Measurements from ENCODE around the gene GOLGA6C. TPM values are rescaled to one million over a fixed set of nuclear protein-coding genes. Genes with fewer than 3 reads are reported as not detected.
A peak's percentile ranks its signal among the peaks of the same experiment; 100 is the strongest.
"Not testable (repeated sequence)": the region's sequence is repeated elsewhere in the genome, so short reads cannot be mapped to it uniquely, and the experiment has no call there.

GOLGA6C gene
- total RNA-seq, 1 donor: not detected

GRCh38 chr15:75235760-75236729 is 22.1 kb upstream of the GOLGA6C start:
- peaks cover 60% of the 10 kb centered on the region for H3K27me3 ChIP-seq (ENCODE audit: insufficient read depth, low read length)

GRCh38 chr15:75237316-75237982 is 20.7 kb upstream of the GOLGA6C start:
- H3K36me3 ChIP-seq (ENCODE audit: insufficient read depth, low read length): no peaks in the 10 kb centered on the region
- DNase-seq (ENCODE audit: insufficient read length, low spot score, missing footprints): no peak
- H3K4me1 ChIP-seq (ENCODE audit: insufficient read depth, low read length): no peaks in the 10 kb centered on the region
- no peaks in the 10 kb centered on the region for H4K20me1 ChIP-seq (ENCODE audit: insufficient read depth, low read length)
- H3K27me3 ChIP-seq (ENCODE audit: insufficient read depth, low read length): peaks cover 54% of the 10 kb centered on the region
- H3K9me3 ChIP-seq (ENCODE audit: low read depth, low read length): no peaks in the 10 kb centered on the region
- no peak overlapping the region for H3K27ac ChIP-seq (ENCODE audit: low read depth, low read length)
- no peak overlapping the region for H3K4me3 ChIP-seq (ENCODE audit: insufficient read depth, low read length)
- no peak overlapping the region for H2AFZ ChIP-seq (ENCODE audit: low read length)
- H3K4me2 ChIP-seq (ENCODE audit: insufficient read depth, low read length): no peak overlapping the region
- no peak for TF ChIP-seq CTCF (IDR thresholded peaks at IDR 0.05; ENCODE audit: extremely low read depth, low read depth, low read length)
- H3K79me2 ChIP-seq (ENCODE audit: insufficient read depth, low read length): no peaks in the 10 kb centered on the region

More at GRCh38 chr15:75235760-75236729, 22.1 kb upstream of the GOLGA6C start:
- H3K27ac ChIP-seq (ENCODE audit: low read depth, low read length): no peak overlapping the region
- no peaks in the 10 kb centered on the region for H3K9me3 ChIP-seq (ENCODE audit: low read depth, low read length)
- no peaks in the 10 kb centered on the region for H4K20me1 ChIP-seq (ENCODE audit: insufficient read depth, low read length)
- H3K4me3 ChIP-seq (ENCODE audit: insufficient read depth, low read length): no peak overlapping the region
- H3K4me2 ChIP-seq (ENCODE audit: insufficient read depth, low read length): no peak overlapping the region
- no peaks in the 10 kb centered on the region for H3K36me3 ChIP-seq (ENCODE audit: insufficient read depth, low read length)
- no peaks in the 10 kb centered on the region for H3K79me2 ChIP-seq (ENCODE audit: insufficient read depth, low read length)
- no peak overlapping the region for H2AFZ ChIP-seq (ENCODE audit: low read length)
- peak; percentile 74 for DNase-seq (ENCODE audit: insufficient read length, low spot score, missing footprints)
- H3K4me1 ChIP-seq (ENCODE audit: insufficient read depth, low read length): no peaks in the 10 kb centered on the region
- TF ChIP-seq CTCF (IDR thresholded peaks at IDR 0.05; ENCODE audit: extremely low read depth, low read depth, low read length): no peak

- H3K4me2 ChIP-seq (ENCODE audit: insufficient read depth, low read length): no peak overlapping the region
- H3K9me3 ChIP-seq (ENCODE audit: low read depth, low read length): no peaks in the 10 kb centered on the region
- no peak overlapping the region for H3K4me3 ChIP-seq (ENCODE audit: insufficient read depth, low read length)
- H4K20me1 ChIP-seq (ENCODE audit: insufficient read depth, low read length): no peaks in the 10 kb centered on the region
- peak; percentile 66 for DNase-seq (ENCODE audit: insufficient read length, low spot score, missing footprints)
- H2AFZ ChIP-seq (ENCODE audit: low read length): no peak overlapping the region
- H3K27me3 ChIP-seq (ENCODE audit: insufficient read depth, low read length): peaks cover 48% of the 10 kb centered on the region
- TF ChIP-seq CTCF (IDR thresholded peaks at IDR 0.05; ENCODE audit: extremely low read depth, low read depth, low read length): no peak
- no peak overlapping the region for H3K27ac ChIP-seq (ENCODE audit: low read depth, low read length)
- no peaks in the 10 kb centered on the region for H3K36me3 ChIP-seq (ENCODE audit: insufficient read depth, low read length)
- H3K79me2 ChIP-seq (ENCODE audit: insufficient read depth, low read length): no peaks in the 10 kb centered on the region
- H3K4me1 ChIP-seq (ENCODE audit: insufficient read depth, low read length): no peaks in the 10 kb centered on the region
Measured at GRCh38 chr15:75238150-75238549, 20.0 kb upstream of the GOLGA6C start.

- not testable (repeated sequence) for H3K4me3 ChIP-seq (ENCODE audit: insufficient read depth, low read length); H3K4me1 ChIP-seq (ENCODE audit: insufficient read depth, low read length); H3K9me3 ChIP-seq (ENCODE audit: low read depth, low read length); H3K79me2 ChIP-seq (ENCODE audit: insufficient read depth, low read length); H3K27ac ChIP-seq (ENCODE audit: low read depth, low read length); H3K36me3 ChIP-seq (ENCODE audit: insufficient read depth, low read length); H4K20me1 ChIP-seq (ENCODE audit: insufficient read depth, low read length); DNase-seq (ENCODE audit: insufficient read length, low spot score, missing footprints); H2AFZ ChIP-seq (ENCODE audit: low read length); H3K4me2 ChIP-seq (ENCODE audit: insufficient read depth, low read length)
- peaks cover 50% of the 10 kb centered on the region for H3K27me3 ChIP-seq (ENCODE audit: insufficient read depth, low read length)
Measured at GRCh38 chr15:75245741-75246140, 12.4 kb upstream of the GOLGA6C start.

GRCh38 chr15:75248991-75249390 is 9.1 kb upstream of the GOLGA6C start:
- H4K20me1 ChIP-seq (ENCODE audit: insufficient read depth, low read length); H3K9me3 ChIP-seq (ENCODE audit: low read depth, low read length); DNase-seq (ENCODE audit: insufficient read length, low spot score, missing footprints); H3K4me1 ChIP-seq (ENCODE audit: insufficient read depth, low read length); H3K27ac ChIP-seq (ENCODE audit: low read depth, low read length); H3K79me2 ChIP-seq (ENCODE audit: insufficient read depth, low read length); H3K4me3 ChIP-seq (ENCODE audit: insufficient read depth, low read length); H2AFZ ChIP-seq (ENCODE audit: low read length); H3K36me3 ChIP-seq (ENCODE audit: insufficient read depth, low read length); H3K4me2 ChIP-seq (ENCODE audit: insufficient read depth, low read length): not testable (repeated sequence)
- H3K27me3 ChIP-seq (ENCODE audit: insufficient read depth, low read length): peaks cover 64% of the 10 kb centered on the region

Data from osteoblast (primary cell).